Measurements from ENCODE around the gene DLGAP4. TPM values are rescaled to one million over a fixed set of nuclear protein-coding genes. Genes with fewer than 3 reads are reported as not detected.

Gene DLGAP4
- total RNA-seq, 4 donors from 2014 or later, result 18.8 to 46.7 (median 45.0) TPM

- no peaks in the 10 kb centered on the region for H3K36me3 ChIP-seq
- no peak overlapping the region for H3K27ac ChIP-seq
- H3K4me1 ChIP-seq, result no peaks in the 10 kb centered on the region
- intact Hi-C loops (cut with DNase I; ENCODE audit: low total_unique reads), result no loop called here
- no peaks in the 10 kb centered on the region for H3K9me3 ChIP-seq
- no peak for ATAC-seq
- in situ Hi-C loops (cut with MboI; ENCODE audit: low sequenced_read_pairs in 4 of 4), result no loop called here
- peaks cover 0 to 6% (median 0%) of the 10 kb centered on the region in 3 donors for H3K27me3 ChIP-seq
- H3K4me3 ChIP-seq, result no peak overlapping the region
- no peak for DNase-seq
- TF ChIP-seq POLR2A (IDR thresholded peaks at IDR 0.05) (no peak), CTCF (IDR thresholded peaks at IDR 0.05 in 4 of 5, conservative IDR thresholded peaks at IDR 0.05 in 1 of 5) (no peak)
Measured at GRCh38 chr20:36369739-36370138, 63.6 kb downstream of the DLGAP4 start.

GRCh38 chr20:36370991-36371790, 65.1 kb downstream of the DLGAP4 start:
- H3K27me3 ChIP-seq, result peaks cover 0 to 9% (median 0%) of the 10 kb centered on the region in 3 donors
- H3K27ac ChIP-seq, result no peak overlapping the region
- H3K4me1 ChIP-seq, result no peaks in the 10 kb centered on the region
- no peak overlapping the region for H3K4me3 ChIP-seq
- H3K9me3 ChIP-seq, result no peaks in the 10 kb centered on the region
- DNase-seq (no peak), ATAC-seq (no peak)
- in situ Hi-C loops (cut with MboI; ENCODE audit: low sequenced_read_pairs in 4 of 4), result no loop called here
- TF ChIP-seq CTCF (IDR thresholded peaks at IDR 0.05 in 4 of 5, conservative IDR thresholded peaks at IDR 0.05 in 1 of 5) (no peak), POLR2A (IDR thresholded peaks at IDR 0.05) (no peak)
- no peaks in the 10 kb centered on the region for H3K36me3 ChIP-seq
- intact Hi-C loops (cut with DNase I; ENCODE audit: low total_unique reads), result no loop called here

GRCh38 chr20:36372666-36373065, 66.5 kb downstream of the DLGAP4 start:
- Histone ChIP-seq H3K27ac (no peak overlapping the region), H3K9me3 (no peaks in the 10 kb centered on the region), H3K36me3 (no peaks in the 10 kb centered on the region), H3K4me1 (no peaks in the 10 kb centered on the region), H3K4me3 (no peak overlapping the region), H3K27me3 (peaks cover 0 to 9% (median 5%) of the 10 kb centered on the region in 3 donors)
- intact Hi-C loops (cut with DNase I; ENCODE audit: low total_unique reads) (no loop called here), in situ Hi-C loops (cut with MboI; ENCODE audit: low sequenced_read_pairs in 4 of 4) (no loop called here)
- no peak for DNase-seq
- TF ChIP-seq POLR2A (IDR thresholded peaks at IDR 0.05) (no peak), CTCF (IDR thresholded peaks at IDR 0.05 in 4 of 5, conservative IDR thresholded peaks at IDR 0.05 in 1 of 5) (no peak)
- no peak for ATAC-seq

- DNase-seq (no peak), ATAC-seq (no peak)
- H3K4me3 ChIP-seq, result no peak overlapping the region
- no peak overlapping the region for H3K27ac ChIP-seq
- peaks cover 0 to 9% (median 5%) of the 10 kb centered on the region in 3 donors for H3K27me3 ChIP-seq
- in situ Hi-C loops (cut with MboI; ENCODE audit: low sequenced_read_pairs in 4 of 4), result no loop called here
- TF ChIP-seq CTCF (IDR thresholded peaks at IDR 0.05 in 4 of 5, conservative IDR thresholded peaks at IDR 0.05 in 1 of 5) (no peak), POLR2A (IDR thresholded peaks at IDR 0.05) (no peak)
- H3K36me3 ChIP-seq, result no peaks in the 10 kb centered on the region
- intact Hi-C loops (cut with DNase I; ENCODE audit: low total_unique reads), result no loop called here
- H3K4me1 ChIP-seq, result no peaks in the 10 kb centered on the region
- H3K9me3 ChIP-seq, result no peaks in the 10 kb centered on the region
Measured at GRCh38 chr20:36373089-36373488, 67.0 kb downstream of the DLGAP4 start.

All from gastrocnemius medialis (tissue), 4 donors.